PFSK-1 (cell line): ENCODE results near the gene INPP4B.

Experiments
- POLR2AphosphoS5 ChIP-seq: IDR thresholded peaks from 2 replicates; pipeline ENCODE4 v1.6.1; 2012; ENCODE audit warnings: low read depth, mild to moderate bottlenecking, control low read depth, low read length, moderate library complexity
- SIN3A ChIP-seq: IDR thresholded peaks from 2 replicates; pipeline ENCODE4 v1.6.1; 2012; ENCODE audit warnings: mild to moderate bottlenecking, low read length, moderate library complexity, borderline replicate concordance; ENCODE audit not compliant: insufficient read depth
- TAF1 ChIP-seq: IDR thresholded peaks from 2 replicates; pipeline ENCODE4 v1.6.1; 2012; ENCODE audit warnings: low read length, control low read depth, borderline replicate concordance; ENCODE audit not compliant: insufficient read depth
- TF ChIP-seq, protein P1 (sequence below), 2 experiments: IDR thresholded peaks; 2 replicates each; pipeline versions ENCODE4 v1.6.1 to v1.8.0; 2011 to 2012; ENCODE audit warnings: low read depth in 2 of 2, low read length in 2 of 2, control low read depth in 1 of 2, inconsistent platforms in 1 of 2, mild to moderate bottlenecking in 1 of 2, moderate library complexity in 1 of 2; ENCODE audit not compliant: insufficient read depth in 1 of 2

DNA sequence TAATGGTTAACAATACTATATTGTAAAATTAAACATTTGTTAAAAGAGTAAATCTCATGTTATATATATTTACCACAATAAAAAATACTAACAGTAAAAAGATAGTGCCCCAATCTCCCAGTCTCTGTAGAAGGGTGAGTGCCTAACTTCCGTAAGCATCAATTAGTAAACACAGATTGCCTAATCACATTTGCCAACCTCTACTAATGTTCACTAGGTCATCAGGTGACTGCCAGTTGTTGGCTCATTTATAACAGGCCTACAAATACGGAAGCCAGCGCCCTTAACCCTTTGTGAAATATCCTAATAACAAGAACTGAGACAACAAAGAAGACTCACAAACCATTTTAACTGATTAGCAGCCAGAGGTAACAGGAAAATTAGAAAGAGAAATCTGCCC lies 345.1 kb downstream of the INPP4B start:
- TF ChIP-seq SIN3A (no peak), POLR2AphosphoS5 (no peak), TAF1 (no peak)
- TF ChIP-seq, protein P1, sequence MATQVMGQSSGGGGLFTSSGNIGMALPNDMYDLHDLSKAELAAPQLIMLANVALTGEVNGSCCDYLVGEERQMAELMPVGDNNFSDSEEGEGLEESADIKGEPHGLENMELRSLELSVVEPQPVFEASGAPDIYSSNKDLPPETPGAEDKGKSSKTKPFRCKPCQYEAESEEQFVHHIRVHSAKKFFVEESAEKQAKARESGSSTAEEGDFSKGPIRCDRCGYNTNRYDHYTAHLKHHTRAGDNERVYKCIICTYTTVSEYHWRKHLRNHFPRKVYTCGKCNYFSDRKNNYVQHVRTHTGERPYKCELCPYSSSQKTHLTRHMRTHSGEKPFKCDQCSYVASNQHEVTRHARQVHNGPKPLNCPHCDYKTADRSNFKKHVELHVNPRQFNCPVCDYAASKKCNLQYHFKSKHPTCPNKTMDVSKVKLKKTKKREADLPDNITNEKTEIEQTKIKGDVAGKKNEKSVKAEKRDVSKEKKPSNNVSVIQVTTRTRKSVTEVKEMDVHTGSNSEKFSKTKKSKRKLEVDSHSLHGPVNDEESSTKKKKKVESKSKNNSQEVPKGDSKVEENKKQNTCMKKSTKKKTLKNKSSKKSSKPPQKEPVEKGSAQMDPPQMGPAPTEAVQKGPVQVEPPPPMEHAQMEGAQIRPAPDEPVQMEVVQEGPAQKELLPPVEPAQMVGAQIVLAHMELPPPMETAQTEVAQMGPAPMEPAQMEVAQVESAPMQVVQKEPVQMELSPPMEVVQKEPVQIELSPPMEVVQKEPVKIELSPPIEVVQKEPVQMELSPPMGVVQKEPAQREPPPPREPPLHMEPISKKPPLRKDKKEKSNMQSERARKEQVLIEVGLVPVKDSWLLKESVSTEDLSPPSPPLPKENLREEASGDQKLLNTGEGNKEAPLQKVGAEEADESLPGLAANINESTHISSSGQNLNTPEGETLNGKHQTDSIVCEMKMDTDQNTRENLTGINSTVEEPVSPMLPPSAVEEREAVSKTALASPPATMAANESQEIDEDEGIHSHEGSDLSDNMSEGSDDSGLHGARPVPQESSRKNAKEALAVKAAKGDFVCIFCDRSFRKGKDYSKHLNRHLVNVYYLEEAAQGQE (IDR thresholded peaks at IDR 0.05; ENCODE audit: insufficient read depth in 1 of 2, low read depth in 2 of 2, low read length in 2 of 2): no peak
